Keratinocyte (primary cell): ENCODE data around the gene TGFB1I1.
"Not testable (repeated sequence)": the region's sequence is repeated elsewhere in the genome, so short reads cannot be mapped to it uniquely, and the experiment has no call there.

ENCODE experiments used
- EZH2 ChIP-seq: IDR thresholded peaks from one replicate; pipeline ENCODE4 v1.6.1; 2012; ENCODE audit warnings: inconsistent platforms, mild to moderate bottlenecking, low read length, moderate library complexity
- TF ChIP-seq, protein P1 (sequence below), 3 experiments: IDR thresholded peaks in 1 of 3; conservative IDR thresholded peaks in 1 of 3; optimal IDR thresholded peaks in 1 of 3; 2 replicates in 2 of 3; 3 replicates in 1 of 3; pipeline versions ENCODE3 to v1.5.1; 2011; ENCODE audit warnings: low read length in 3 of 3, mild to moderate bottlenecking in 3 of 3, moderate library complexity in 2 of 3, control low read depth in 1 of 3, inconsistent platforms in 1 of 3; ENCODE audit not compliant: insufficient read depth in 2 of 3; ENCODE audit errors: extremely low read depth in 1 of 3

DNA sequence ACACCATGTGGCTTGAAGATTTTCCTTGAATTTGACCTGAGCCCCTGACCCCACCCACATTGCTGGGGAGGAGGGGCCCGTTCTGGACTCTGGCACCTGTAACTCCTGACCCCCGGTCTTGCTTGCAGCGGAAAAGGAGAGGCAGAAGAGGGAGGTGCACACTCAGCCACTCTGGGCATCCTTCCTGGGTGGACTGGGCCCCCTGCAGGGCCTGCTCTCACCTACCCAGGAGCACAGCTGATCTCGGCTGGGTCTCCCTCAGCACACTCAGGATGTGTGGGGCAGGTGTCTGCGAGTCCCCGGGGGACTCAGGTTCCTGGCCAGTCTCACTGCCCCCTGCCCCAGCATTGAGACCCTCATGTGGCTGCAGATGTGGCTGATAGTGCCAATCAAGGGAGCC lies 51.8 kb downstream of the TGFB1I1 start:
- TF ChIP-seq, protein P1, sequence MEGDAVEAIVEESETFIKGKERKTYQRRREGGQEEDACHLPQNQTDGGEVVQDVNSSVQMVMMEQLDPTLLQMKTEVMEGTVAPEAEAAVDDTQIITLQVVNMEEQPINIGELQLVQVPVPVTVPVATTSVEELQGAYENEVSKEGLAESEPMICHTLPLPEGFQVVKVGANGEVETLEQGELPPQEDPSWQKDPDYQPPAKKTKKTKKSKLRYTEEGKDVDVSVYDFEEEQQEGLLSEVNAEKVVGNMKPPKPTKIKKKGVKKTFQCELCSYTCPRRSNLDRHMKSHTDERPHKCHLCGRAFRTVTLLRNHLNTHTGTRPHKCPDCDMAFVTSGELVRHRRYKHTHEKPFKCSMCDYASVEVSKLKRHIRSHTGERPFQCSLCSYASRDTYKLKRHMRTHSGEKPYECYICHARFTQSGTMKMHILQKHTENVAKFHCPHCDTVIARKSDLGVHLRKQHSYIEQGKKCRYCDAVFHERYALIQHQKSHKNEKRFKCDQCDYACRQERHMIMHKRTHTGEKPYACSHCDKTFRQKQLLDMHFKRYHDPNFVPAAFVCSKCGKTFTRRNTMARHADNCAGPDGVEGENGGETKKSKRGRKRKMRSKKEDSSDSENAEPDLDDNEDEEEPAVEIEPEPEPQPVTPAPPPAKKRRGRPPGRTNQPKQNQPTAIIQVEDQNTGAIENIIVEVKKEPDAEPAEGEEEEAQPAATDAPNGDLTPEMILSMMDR (optimal IDR thresholded peaks at IDR 0.05 in 1 of 3, IDR thresholded peaks at IDR 0.05 in 1 of 3, conservative IDR thresholded peaks at IDR 0.05 in 1 of 3; ENCODE audit: extremely low read depth in 1 of 3, insufficient read depth in 2 of 3, low read length in 3 of 3), result not testable (repeated sequence)
- not testable (repeated sequence) for TF ChIP-seq EZH2
